Measurements from ENCODE around the gene SPATA9.

DNA sequence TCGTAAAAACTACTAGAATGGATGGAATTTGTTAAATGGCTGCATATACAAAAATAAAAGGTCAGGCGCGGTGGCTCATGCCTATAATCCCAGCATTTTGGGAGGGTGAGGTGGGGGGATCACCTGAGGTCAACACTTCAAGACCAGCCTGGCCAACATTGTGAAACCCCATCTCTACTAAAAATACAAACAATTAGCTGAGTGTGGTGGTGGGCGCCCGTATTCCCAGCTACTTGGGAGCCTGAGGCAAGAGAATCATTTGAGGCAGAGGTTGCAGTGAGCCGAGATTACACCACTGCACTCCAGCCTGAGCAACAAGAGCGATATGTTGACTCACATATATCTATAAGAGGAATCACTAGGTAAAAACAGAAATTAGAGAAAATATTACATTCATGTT, 72.2 kb downstream of the SPATA9 start:
- TF ChIP-seq, protein P1, sequence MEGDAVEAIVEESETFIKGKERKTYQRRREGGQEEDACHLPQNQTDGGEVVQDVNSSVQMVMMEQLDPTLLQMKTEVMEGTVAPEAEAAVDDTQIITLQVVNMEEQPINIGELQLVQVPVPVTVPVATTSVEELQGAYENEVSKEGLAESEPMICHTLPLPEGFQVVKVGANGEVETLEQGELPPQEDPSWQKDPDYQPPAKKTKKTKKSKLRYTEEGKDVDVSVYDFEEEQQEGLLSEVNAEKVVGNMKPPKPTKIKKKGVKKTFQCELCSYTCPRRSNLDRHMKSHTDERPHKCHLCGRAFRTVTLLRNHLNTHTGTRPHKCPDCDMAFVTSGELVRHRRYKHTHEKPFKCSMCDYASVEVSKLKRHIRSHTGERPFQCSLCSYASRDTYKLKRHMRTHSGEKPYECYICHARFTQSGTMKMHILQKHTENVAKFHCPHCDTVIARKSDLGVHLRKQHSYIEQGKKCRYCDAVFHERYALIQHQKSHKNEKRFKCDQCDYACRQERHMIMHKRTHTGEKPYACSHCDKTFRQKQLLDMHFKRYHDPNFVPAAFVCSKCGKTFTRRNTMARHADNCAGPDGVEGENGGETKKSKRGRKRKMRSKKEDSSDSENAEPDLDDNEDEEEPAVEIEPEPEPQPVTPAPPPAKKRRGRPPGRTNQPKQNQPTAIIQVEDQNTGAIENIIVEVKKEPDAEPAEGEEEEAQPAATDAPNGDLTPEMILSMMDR (IDR thresholded peaks at IDR 0.05; ENCODE audit: control extremely low read depth in 1 of 3, insufficient read depth in 1 of 3, low read depth in 1 of 3, low read length in 3 of 3) = no peak
- TF ChIP-seq PHF8 (conservative IDR thresholded peaks at IDR 0.05; ENCODE audit: low read depth, low read length) = no peak
- TF ChIP-seq BRCA1 (IDR thresholded peaks at IDR 0.05; ENCODE audit: low read depth, low read length) = no peak
- TF ChIP-seq JUND (IDR thresholded peaks at IDR 0.05; ENCODE audit: low read length) = no peak
- TF ChIP-seq ZNF274 (IDR thresholded peaks at IDR 0.05; ENCODE audit: borderline replicate concordance, extremely low read depth, low read length) = no peak
- TF ChIP-seq, protein P2, sequence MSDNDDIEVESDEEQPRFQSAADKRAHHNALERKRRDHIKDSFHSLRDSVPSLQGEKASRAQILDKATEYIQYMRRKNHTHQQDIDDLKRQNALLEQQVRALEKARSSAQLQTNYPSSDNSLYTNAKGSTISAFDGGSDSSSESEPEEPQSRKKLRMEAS (IDR thresholded peaks at IDR 0.05) = no peak
- TF ChIP-seq EZH2 (IDR thresholded peaks at IDR 0.05; ENCODE audit: low read depth, low read length, severe bottlenecking) = no peak
- no peak for TF ChIP-seq POLR2A (IDR thresholded peaks at IDR 0.05; ENCODE audit: control extremely low read depth in 1 of 2, low read depth in 2 of 2, low read length in 2 of 2)
- no peak for TF ChIP-seq CHD2 (IDR thresholded peaks at IDR 0.05; ENCODE audit: low read length)
